ENCODE measurements around the gene SMYD5. TPM values are rescaled to one million over a fixed set of nuclear protein-coding genes. Genes with fewer than 3 reads are reported as not detected.

SMYD5 gene
- total RNA-seq, 4 donors from 2014 or later, result 5.6 to 22.1 (median 17.6) TPM

DNA sequence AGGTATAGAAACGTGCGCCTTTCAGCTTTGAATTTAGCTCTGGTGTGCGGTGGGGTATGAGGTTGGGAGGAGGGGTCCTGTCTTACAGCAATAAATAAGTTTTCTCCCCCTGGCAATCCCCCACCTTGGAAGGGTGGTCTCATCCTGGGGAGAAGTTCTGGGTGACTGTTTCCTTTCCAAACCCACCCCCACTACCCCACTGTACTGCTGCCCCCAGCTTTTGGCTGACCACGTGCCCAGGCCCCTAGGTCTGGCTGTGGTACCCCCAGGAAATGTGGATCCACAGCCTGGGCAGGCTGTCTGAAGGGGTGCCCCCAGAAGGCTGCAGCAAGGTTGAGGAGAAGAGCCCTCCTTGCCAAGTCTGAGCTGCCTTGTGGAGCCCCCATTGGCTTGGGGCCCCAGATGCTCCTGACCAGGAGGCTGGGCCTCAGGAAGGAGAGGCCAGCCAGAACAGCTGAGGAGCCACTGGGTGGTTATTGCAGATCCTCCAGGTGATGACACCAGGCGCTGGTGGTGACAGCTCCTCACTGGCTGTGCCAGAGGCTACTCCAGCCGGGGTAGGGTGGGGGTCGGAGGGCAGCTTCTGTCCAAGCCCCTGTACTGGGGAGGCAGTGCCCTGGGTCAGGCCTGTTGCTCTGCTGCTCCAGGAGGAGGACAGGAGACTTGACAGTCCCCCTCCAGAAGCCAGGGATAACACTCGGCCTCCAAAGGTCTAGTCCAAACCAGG lies 44.3 kb downstream of the SMYD5 start:
- Histone ChIP-seq H3K4me1 (peaks cover 0 to 14% (median 0%) of the 10 kb centered on the region in 3 donors), H3K4me3 (no peak overlapping the region), H3K36me3 (peaks cover 0 to 22% (median under 1%) of the 10 kb centered on the region in 3 donors), H3K27ac (no peak overlapping the region), H3K9me3 (no peaks in the 10 kb centered on the region), H3K27me3 (no peaks in the 10 kb centered on the region)
- TF ChIP-seq, protein P1, sequence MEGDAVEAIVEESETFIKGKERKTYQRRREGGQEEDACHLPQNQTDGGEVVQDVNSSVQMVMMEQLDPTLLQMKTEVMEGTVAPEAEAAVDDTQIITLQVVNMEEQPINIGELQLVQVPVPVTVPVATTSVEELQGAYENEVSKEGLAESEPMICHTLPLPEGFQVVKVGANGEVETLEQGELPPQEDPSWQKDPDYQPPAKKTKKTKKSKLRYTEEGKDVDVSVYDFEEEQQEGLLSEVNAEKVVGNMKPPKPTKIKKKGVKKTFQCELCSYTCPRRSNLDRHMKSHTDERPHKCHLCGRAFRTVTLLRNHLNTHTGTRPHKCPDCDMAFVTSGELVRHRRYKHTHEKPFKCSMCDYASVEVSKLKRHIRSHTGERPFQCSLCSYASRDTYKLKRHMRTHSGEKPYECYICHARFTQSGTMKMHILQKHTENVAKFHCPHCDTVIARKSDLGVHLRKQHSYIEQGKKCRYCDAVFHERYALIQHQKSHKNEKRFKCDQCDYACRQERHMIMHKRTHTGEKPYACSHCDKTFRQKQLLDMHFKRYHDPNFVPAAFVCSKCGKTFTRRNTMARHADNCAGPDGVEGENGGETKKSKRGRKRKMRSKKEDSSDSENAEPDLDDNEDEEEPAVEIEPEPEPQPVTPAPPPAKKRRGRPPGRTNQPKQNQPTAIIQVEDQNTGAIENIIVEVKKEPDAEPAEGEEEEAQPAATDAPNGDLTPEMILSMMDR (IDR thresholded peaks at IDR 0.05), result no peak
- no peak for TF ChIP-seq POLR2A (IDR thresholded peaks at IDR 0.05)
- WGBS, 2 donors, result 85 to 94% methylated on average over 3 to 6 of the region's 8 CpGs
- intact Hi-C loops (cut with DNase I), result no loop called here
- DNase-seq, result no peak

DNA sequence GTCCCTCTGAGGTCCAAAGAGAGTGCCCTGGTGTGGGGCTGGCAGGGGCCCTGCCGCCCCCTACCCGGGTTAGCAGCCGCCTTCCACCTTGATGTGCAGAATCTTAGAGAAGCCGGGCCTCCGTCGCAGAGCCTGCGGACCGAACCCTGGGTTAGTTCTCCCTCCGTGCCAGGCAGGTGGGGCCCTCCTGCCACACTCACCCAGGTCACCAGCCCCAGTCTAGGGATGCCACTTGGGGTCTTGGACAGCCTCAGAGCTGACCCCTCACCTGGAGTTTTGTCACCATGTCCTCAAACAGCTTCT lies 44.8 kb downstream of the SMYD5 start:
- Histone ChIP-seq H3K9me3 (no peaks in the 10 kb centered on the region), H3K4me1 (peaks cover 0 to 14% (median 0%) of the 10 kb centered on the region in 3 donors), H3K27ac (no peak overlapping the region), H3K36me3 (peaks cover 0 to 17% (median 0%) of the 10 kb centered on the region in 3 donors), H3K27me3 (no peaks in the 10 kb centered on the region), H3K4me3 (no peak overlapping the region)
- no peak for DNase-seq
- 90% methylated on average over 2 of the region's 9 CpGs; no CpG with 5 or more reads in 1 of the 2 donors for WGBS, 2 donors
- TF ChIP-seq, protein P1 (IDR thresholded peaks at IDR 0.05), result no peak
- no peak for TF ChIP-seq POLR2A (IDR thresholded peaks at IDR 0.05)
- intact Hi-C loops (cut with DNase I), result no loop called here

- WGBS, 2 donors, result 13 to 100% methylated on average over 1 to 2 of the region's 8 CpGs
- Histone ChIP-seq H3K9me3 (no peaks in the 10 kb centered on the region), H3K36me3 (peaks cover 0 to 13% (median 0%) of the 10 kb centered on the region in 3 donors), H3K4me3 (no peak overlapping the region), H3K27ac (no peak overlapping the region), H3K4me1 (peaks cover 0 to 11% (median 0%) of the 10 kb centered on the region in 3 donors), H3K27me3 (no peaks in the 10 kb centered on the region)
- intact Hi-C loops (cut with DNase I), result no loop called here
- TF ChIP-seq POLR2A (IDR thresholded peaks at IDR 0.05), result no peak
- TF ChIP-seq, protein P1 (IDR thresholded peaks at IDR 0.05), result no peak
- DNase-seq, result no peak
Measured at GRCh38 chr2:73259276-73259675, 45.2 kb downstream of the SMYD5 start.

- H3K9me3 ChIP-seq, result no peaks in the 10 kb centered on the region
- H3K4me1 ChIP-seq, result peaks cover 0 to 5% (median 0%) of the 10 kb centered on the region in 3 donors
- no peak for DNase-seq
- WGBS, 2 donors, result 63 to 88% methylated on average over 4 of the region's 4 CpGs
- H3K27me3 ChIP-seq, result peaks cover 0 to under 1% (median 0%) of the 10 kb centered on the region in 4 donors
- H3K36me3 ChIP-seq, result peaks cover 0 to 7% (median 0%) of the 10 kb centered on the region in 3 donors
- H3K27ac ChIP-seq, result no peak overlapping the region
- no peak for TF ChIP-seq POLR2A (IDR thresholded peaks at IDR 0.05)
- TF ChIP-seq, protein P1 (IDR thresholded peaks at IDR 0.05), result no peak
- H3K4me3 ChIP-seq, result no peak overlapping the region
- intact Hi-C loops (cut with DNase I), result no loop called here
Measured at GRCh38 chr2:73259704-73260337, 45.8 kb downstream of the SMYD5 start.

- Histone ChIP-seq H3K36me3 (peaks cover 0 to under 1% (median 0%) of the 10 kb centered on the region in 3 donors), H3K27me3 (peaks cover 0 to 7% (median 0%) of the 10 kb centered on the region in 4 donors), H3K4me3 (no peak overlapping the region), H3K4me1 (no peaks in the 10 kb centered on the region), H3K27ac (no peak overlapping the region), H3K9me3 (no peaks in the 10 kb centered on the region)
- no peak for DNase-seq
- no peak for TF ChIP-seq POLR2A (IDR thresholded peaks at IDR 0.05)
- TF ChIP-seq, protein P1 (IDR thresholded peaks at IDR 0.05), result peak in 4 of 6 experiments; percentile 13 to 58 (median 24)
- intact Hi-C loops (cut with DNase I), result no loop called here
- WGBS, 2 donors, result 34 to 43% methylated on average over 5 to 8 of the region's 17 CpGs
Measured at GRCh38 chr2:73260338-73260984, 46.4 kb downstream of the SMYD5 start.
